Lower leg skin (tissue), 4 donors: ENCODE measurements around the gene B3GALT5. TPM values are rescaled to one million over a fixed set of nuclear protein-coding genes. Genes with fewer than 3 reads are reported as not detected.

ENCODE experiments used
- DNase-seq, 2 donors: peaks; one replicate each; pipeline ENCODE4 v3.0.0-alpha.2; 2019; ENCODE audit warnings: low spot score in 2 of 2
- H3K4me3 ChIP-seq: fragments of 200-600 bp; sonication (generic); 2 replicates; pipeline ENCODE4 v1.5.1; 2017; ENCODE audit warnings: mild to moderate bottlenecking, low read depth; ENCODE audit not compliant: poor library complexity, severe bottlenecking
- POLR2A ChIP-seq, 2 donors: fragments of 450-650 bp; IDR thresholded peaks; one replicate each; pipeline ENCODE4 v1.6.1; 2016 to 2017; ENCODE audit warnings: antibody characterized with exemption in 2 of 2, mild to moderate bottlenecking in 1 of 2, moderate library complexity in 1 of 2
- WGBS, 2 donors: methylation state at CpG; one replicate each; pipeline ENCODE4 v1.1.5; 2018; 5-methylcytosine and 5-hydroxymethylcytosine counted together
- intact Hi-C: fragments of 100-400 bp; cut with DNase I; formaldehyde crosslinking; loops from one replicate; pipeline ENCODE4 v1.15.0; 2023; ENCODE audit warnings: low total_unique reads
- total RNA-seq, 4 donors: library from RNA; depleted of rRNA; stranded (reverse); fragments of >200 nt; gene quantifications; one replicate each; pipeline ENCODE4 v1.1.0, GENCODE V29; 2016
- TF ChIP-seq, protein P1 (sequence below), 3 donors: fragments of 450-650 bp; IDR thresholded peaks; one replicate each; pipeline ENCODE4 v1.5.1; 2016; ENCODE audit warnings: antibody characterized with exemption in 3 of 3, mild to moderate bottlenecking in 3 of 3, moderate library complexity in 2 of 3

Gene B3GALT5
- total RNA-seq, 4 donors from 2014 or later: 0.89 to 7.6 (median 4.1) TPM

DNA sequence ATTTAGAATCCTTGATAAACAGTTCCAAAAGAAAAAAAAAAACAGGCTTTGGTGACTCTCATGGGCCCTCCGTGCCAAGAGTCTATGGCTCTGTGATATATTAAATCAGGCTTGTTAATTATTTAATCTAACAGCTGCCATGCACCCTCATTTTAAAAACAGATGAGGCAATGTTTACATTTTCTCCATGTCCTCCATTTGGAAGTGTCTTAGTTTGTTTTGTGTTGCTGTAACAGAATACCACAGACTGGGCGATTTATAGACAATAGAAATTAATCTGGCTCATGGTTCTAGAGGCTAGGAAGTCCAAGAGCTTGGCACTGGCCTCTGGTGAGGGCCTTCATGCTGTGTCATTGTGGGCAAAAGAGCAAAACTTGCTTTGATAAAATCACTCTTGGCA is 58.0 kb downstream of the B3GALT5 start:
- WGBS, 2 donors: 41 to 66% methylated on average over 2 of the region's 2 CpGs
- intact Hi-C loops: no loop called here
- TF ChIP-seq POLR2A (IDR thresholded peaks at IDR 0.05): no peak
- TF ChIP-seq, protein P1, sequence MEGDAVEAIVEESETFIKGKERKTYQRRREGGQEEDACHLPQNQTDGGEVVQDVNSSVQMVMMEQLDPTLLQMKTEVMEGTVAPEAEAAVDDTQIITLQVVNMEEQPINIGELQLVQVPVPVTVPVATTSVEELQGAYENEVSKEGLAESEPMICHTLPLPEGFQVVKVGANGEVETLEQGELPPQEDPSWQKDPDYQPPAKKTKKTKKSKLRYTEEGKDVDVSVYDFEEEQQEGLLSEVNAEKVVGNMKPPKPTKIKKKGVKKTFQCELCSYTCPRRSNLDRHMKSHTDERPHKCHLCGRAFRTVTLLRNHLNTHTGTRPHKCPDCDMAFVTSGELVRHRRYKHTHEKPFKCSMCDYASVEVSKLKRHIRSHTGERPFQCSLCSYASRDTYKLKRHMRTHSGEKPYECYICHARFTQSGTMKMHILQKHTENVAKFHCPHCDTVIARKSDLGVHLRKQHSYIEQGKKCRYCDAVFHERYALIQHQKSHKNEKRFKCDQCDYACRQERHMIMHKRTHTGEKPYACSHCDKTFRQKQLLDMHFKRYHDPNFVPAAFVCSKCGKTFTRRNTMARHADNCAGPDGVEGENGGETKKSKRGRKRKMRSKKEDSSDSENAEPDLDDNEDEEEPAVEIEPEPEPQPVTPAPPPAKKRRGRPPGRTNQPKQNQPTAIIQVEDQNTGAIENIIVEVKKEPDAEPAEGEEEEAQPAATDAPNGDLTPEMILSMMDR (IDR thresholded peaks at IDR 0.05): no peak
- no peak overlapping the region for H3K4me3 ChIP-seq
- peak in 1 of 2 donors; percentile 6 for DNase-seq

DNA sequence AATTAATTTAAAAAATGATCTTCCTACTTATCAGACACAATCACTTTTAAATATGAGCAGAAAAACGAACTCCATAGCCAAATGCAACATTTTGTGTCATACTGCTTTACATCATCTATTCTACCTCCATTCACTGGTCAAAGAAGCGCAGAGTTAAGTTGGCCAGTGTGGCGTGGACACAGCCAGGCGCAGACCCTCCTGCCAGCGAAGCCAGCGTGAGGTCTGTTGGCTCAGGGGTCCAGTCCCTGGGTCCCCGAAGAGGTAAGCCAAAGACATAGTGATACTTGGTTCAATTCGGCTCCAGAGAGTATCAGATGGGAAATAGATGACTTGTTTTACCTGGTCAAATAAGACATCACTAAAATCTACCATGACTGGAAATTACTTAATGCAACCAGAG is 59.2 kb downstream of the B3GALT5 start:
- no peak for TF ChIP-seq POLR2A (IDR thresholded peaks at IDR 0.05)
- TF ChIP-seq, protein P1 (IDR thresholded peaks at IDR 0.05): no peak

DNA sequence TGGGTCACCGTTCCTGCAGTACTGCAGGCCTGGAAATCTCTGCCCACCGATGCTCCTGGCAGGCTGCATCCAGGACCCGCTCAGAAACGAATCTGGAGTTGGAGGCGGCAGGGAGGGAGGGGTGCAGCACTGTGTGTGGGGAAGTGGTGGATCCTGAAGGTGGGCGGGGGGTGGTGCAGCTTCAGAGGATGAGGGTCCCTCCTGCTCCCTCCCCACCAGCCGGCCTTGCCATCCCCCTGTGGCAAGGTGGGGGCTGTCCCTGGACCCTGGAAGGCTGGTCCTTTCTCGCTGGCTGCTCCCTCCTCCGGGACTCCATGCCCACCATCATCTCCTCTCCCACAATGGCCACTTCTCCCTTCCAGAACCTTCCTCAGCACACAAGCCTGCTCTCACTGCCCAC is 60.4 kb downstream of the B3GALT5 start:
- WGBS, 2 donors: 87 to 89% methylated on average over 9 of the region's 9 CpGs
- TF ChIP-seq POLR2A (IDR thresholded peaks at IDR 0.05): no peak
- TF ChIP-seq, protein P1 (IDR thresholded peaks at IDR 0.05): no peak
- intact Hi-C loops: no loop called here
- DNase-seq: peak in 1 of 2 donors; percentile 82
- H3K4me3 ChIP-seq: no peak overlapping the region

More for the DNA sequence above, 59.2 kb downstream of the B3GALT5 start:
- peak in 1 of 2 donors; percentile 48 for DNase-seq
- WGBS, 2 donors: 87 to 91% methylated on average over 8 of the region's 8 CpGs
- intact Hi-C loops: no loop called here
- no peak overlapping the region for H3K4me3 ChIP-seq

DNA sequence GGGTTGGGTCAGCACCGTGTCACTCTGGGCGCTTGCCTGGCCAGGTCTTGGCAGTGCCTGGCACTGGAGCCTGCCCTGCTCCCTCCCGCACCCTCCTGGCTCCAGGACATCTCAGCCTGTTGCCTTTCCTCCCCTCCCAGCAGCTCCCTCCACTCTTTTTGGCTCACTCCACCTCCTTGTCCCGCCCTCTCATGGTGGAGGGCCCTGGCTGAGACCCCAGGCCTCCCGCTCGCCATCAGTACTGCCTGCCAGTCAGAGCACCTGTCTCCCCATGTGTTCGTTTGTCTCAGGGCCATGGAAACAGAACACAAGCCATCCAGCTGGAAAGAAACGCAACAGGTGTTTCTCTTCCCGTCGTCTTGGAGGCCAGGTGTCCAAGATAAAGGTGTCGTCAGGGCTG is 61.0 kb downstream of the B3GALT5 start:
- H3K4me3 ChIP-seq: no peak overlapping the region
- peak in 1 of 2 donors; percentile 61 for DNase-seq
- intact Hi-C loops: no loop called here
- 74 to 85% methylated on average over 11 of the region's 11 CpGs for WGBS, 2 donors
- TF ChIP-seq POLR2A (IDR thresholded peaks at IDR 0.05): no peak
- TF ChIP-seq, protein P1 (IDR thresholded peaks at IDR 0.05): no peak

GRCh38 chr21:39674801-39675200 is 62.1 kb downstream of the B3GALT5 start:
- peak in 1 of 2 donors; percentile 74 for DNase-seq
- no peak for TF ChIP-seq POLR2A (IDR thresholded peaks at IDR 0.05)
- TF ChIP-seq, protein P1 (IDR thresholded peaks at IDR 0.05): no peak
- intact Hi-C loops: no loop called here
- 64 to 65% methylated on average over 10 of the region's 10 CpGs for WGBS, 2 donors
- H3K4me3 ChIP-seq: no peak overlapping the region

- 77 to 85% methylated on average over 12 of the region's 12 CpGs for WGBS, 2 donors
- H3K4me3 ChIP-seq: no peak overlapping the region
- DNase-seq: peak in 1 of 2 donors; percentile 64
- TF ChIP-seq POLR2A (IDR thresholded peaks at IDR 0.05): no peak
- intact Hi-C loops: no loop called here
Observed at GRCh38 chr21:39675590-39675989, 62.9 kb downstream of the B3GALT5 start.
